ENCODE measurements around the gene ABLIM1. TPM values are rescaled to one million over a fixed set of nuclear protein-coding genes. Genes with fewer than 3 reads are reported as not detected.

The ABLIM1 gene
- total RNA-seq, 4 donors from 2014 or later, result 84.7 to 203 (median 150) TPM

- no peak for TF ChIP-seq POLR2A (IDR thresholded peaks at IDR 0.05)
- TF ChIP-seq, protein P1, sequence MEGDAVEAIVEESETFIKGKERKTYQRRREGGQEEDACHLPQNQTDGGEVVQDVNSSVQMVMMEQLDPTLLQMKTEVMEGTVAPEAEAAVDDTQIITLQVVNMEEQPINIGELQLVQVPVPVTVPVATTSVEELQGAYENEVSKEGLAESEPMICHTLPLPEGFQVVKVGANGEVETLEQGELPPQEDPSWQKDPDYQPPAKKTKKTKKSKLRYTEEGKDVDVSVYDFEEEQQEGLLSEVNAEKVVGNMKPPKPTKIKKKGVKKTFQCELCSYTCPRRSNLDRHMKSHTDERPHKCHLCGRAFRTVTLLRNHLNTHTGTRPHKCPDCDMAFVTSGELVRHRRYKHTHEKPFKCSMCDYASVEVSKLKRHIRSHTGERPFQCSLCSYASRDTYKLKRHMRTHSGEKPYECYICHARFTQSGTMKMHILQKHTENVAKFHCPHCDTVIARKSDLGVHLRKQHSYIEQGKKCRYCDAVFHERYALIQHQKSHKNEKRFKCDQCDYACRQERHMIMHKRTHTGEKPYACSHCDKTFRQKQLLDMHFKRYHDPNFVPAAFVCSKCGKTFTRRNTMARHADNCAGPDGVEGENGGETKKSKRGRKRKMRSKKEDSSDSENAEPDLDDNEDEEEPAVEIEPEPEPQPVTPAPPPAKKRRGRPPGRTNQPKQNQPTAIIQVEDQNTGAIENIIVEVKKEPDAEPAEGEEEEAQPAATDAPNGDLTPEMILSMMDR (IDR thresholded peaks at IDR 0.05 in 4 of 5, conservative IDR thresholded peaks at IDR 0.05 in 1 of 5), result no peak
- intact Hi-C loops (cut with DNase I; ENCODE audit: low total_unique reads), result no loop called here
- H3K4me3 ChIP-seq, result no peak overlapping the region
- peaks cover 11 to 13% of the 10 kb centered on the region in 2 donors for H3K4me1 ChIP-seq
- H3K9me3 ChIP-seq, result no peaks in the 10 kb centered on the region
- ATAC-seq (no peak), DNase-seq (no peak)
- H3K27ac ChIP-seq, result no peak overlapping the region
- H3K27me3 ChIP-seq, result peaks cover 0 to 3% (median 0%) of the 10 kb centered on the region in 3 donors
- in situ Hi-C loops (cut with MboI; ENCODE audit: low sequenced_read_pairs in 4 of 4), result no loop called here
- H3K36me3 ChIP-seq, result no peaks in the 10 kb centered on the region
Observed at GRCh38 chr10:114638821-114639625, 19.1 kb downstream of the ABLIM1 start.

DNA sequence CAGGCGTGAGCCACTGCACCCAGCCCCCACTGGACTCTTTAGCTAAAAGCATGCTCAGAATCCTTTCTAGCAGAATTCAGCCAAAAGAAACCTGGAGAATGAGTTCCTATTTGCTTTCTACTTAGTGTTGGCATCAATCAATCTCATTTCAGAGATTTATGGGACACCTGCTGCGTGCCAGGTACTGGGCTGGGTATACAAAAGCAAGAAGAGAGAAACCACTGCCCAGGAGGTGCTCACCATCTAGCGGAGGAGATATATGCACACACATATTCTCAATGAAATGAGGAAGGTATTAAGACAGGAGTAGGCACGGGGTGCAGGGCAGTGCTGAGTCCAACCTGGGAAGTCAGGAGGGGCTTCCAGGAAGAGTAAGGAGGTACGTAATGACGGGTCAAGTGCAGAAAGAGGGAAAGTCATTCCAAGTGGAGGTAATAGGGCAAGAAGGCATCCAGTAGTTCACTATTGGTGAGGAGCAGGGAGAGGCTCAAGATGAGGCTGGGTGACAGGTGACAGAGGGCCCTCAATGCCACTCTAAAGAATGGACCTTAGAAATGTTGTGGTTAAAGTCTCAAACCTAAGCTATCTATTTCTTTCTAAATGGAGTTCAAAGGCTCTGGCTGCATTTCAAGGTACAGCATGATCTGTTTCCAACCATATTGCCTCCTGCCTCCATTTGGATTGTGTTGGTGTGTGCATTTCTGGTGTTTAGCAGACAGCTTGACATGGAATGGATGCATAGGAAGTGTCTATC, 22.1 kb downstream of the ABLIM1 start:
- Histone ChIP-seq H3K27ac (peak overlapping the region in 1 of 4 donors; percentile 30), H3K36me3 (no peaks in the 10 kb centered on the region), H3K4me3 (no peak overlapping the region), H3K4me1 (peaks cover 37 to 39% of the 10 kb centered on the region in 2 donors), H3K27me3 (peaks cover 5 to 23% (median 19%) of the 10 kb centered on the region in 3 donors), H3K9me3 (no peaks in the 10 kb centered on the region)
- DNase-seq (no peak), ATAC-seq (no peak)
- intact Hi-C loops (cut with DNase I; ENCODE audit: low total_unique reads) (no loop called here), in situ Hi-C loops (cut with MboI; ENCODE audit: low sequenced_read_pairs in 4 of 4) (no loop called here)
- no peak for TF ChIP-seq POLR2A (IDR thresholded peaks at IDR 0.05)
- TF ChIP-seq, protein P1 (IDR thresholded peaks at IDR 0.05 in 4 of 5, conservative IDR thresholded peaks at IDR 0.05 in 1 of 5), result no peak

GRCh38 chr10:114635101-114635500, 23.0 kb downstream of the ABLIM1 start:
- Histone ChIP-seq H3K27ac (peak overlapping the region; percentile 33 to 81 (median 56)), H3K4me1 (peaks cover 37 to 39% of the 10 kb centered on the region in 2 donors)
- intact Hi-C loops (cut with DNase I; ENCODE audit: low total_unique reads), result no loop called here

GRCh38 chr10:114634609-114634979, 23.5 kb downstream of the ABLIM1 start:
- H3K4me1 ChIP-seq, result peaks cover 37 to 39% of the 10 kb centered on the region in 2 donors

More at GRCh38 chr10:114635101-114635500, 23.0 kb downstream of the ABLIM1 start:
- Histone ChIP-seq H3K27me3 (peaks cover 6 to 27% (median 27%) of the 10 kb centered on the region in 3 donors), H3K9me3 (no peaks in the 10 kb centered on the region), H3K36me3 (no peaks in the 10 kb centered on the region), H3K4me3 (no peak overlapping the region)
- no peak for DNase-seq
- in situ Hi-C loops (cut with MboI; ENCODE audit: low sequenced_read_pairs in 4 of 4), result no loop called here
- ATAC-seq, result no peak
- TF ChIP-seq POLR2A (IDR thresholded peaks at IDR 0.05), result no peak
- TF ChIP-seq, protein P1 (IDR thresholded peaks at IDR 0.05 in 4 of 5, conservative IDR thresholded peaks at IDR 0.05 in 1 of 5), result no peak

More at GRCh38 chr10:114634609-114634979, 23.5 kb downstream of the ABLIM1 start:
- peaks cover 10 to 32% (median 29%) of the 10 kb centered on the region in 3 donors for H3K27me3 ChIP-seq
- peak; percentile 28 to 31 for ATAC-seq
- H3K27ac ChIP-seq, result peak overlapping the region; percentile 33 to 81 (median 56)
- TF ChIP-seq, protein P1 (IDR thresholded peaks at IDR 0.05 in 4 of 5, conservative IDR thresholded peaks at IDR 0.05 in 1 of 5), result no peak
- peak in 1 of 2 donors; percentile 53 for TF ChIP-seq POLR2A (IDR thresholded peaks at IDR 0.05)
- DNase-seq, result peak in 1 of 2 donors; percentile 52
- in situ Hi-C loops (cut with MboI; ENCODE audit: low sequenced_read_pairs in 4 of 4), result no loop called here
- no peaks in the 10 kb centered on the region for H3K9me3 ChIP-seq
- intact Hi-C loops (cut with DNase I; ENCODE audit: low total_unique reads), result loop anchor here (5.0 kb wide), 3 partner anchors 48 to 162 kb away; no protein-coding TSS in a partner anchor
- H3K36me3 ChIP-seq, result no peaks in the 10 kb centered on the region
- no peak overlapping the region for H3K4me3 ChIP-seq
